Left hindlimb (tissue), 1 donor: ENCODE results near the gene MTHFD1L.

Experiments
- DNase-seq: peaks from one replicate; pipeline ENCODE4 v3.0.0-alpha.2; 2018

The MTHFD1L gene

GRCh38 chr6:150937132-150937906 is 71.8 kb downstream of the MTHFD1L start:
- DNase-seq, result peak; percentile 57

- DNase-seq, result no peak
Observed at GRCh38 chr6:150939399-150939798, 73.9 kb downstream of the MTHFD1L start.

- DNase-seq, result peak; percentile 54
Observed at GRCh38 chr6:150940941-150941340, 75.4 kb downstream of the MTHFD1L start.

GRCh38 chr6:150949526-150949925 is 84.0 kb downstream of the MTHFD1L start:
- DNase-seq, result no peak

- DNase-seq, result no peak
Observed at GRCh38 chr6:150953851-150954250, 88.3 kb downstream of the MTHFD1L start.

GRCh38 chr6:150959166-150959565 is 93.7 kb downstream of the MTHFD1L start:
- no peak for DNase-seq

- DNase-seq, result no peak
Observed at GRCh38 chr6:150962436-150962835, 96.9 kb downstream of the MTHFD1L start.

- DNase-seq, result no peak
Observed at GRCh38 chr6:150964765-150965164, 99.3 kb downstream of the MTHFD1L start.

- DNase-seq, result no peak
Observed at GRCh38 chr6:150966786-150967185, 101.3 kb downstream of the MTHFD1L start.

GRCh38 chr6:150967381-150967780 is 101.9 kb downstream of the MTHFD1L start:
- DNase-seq, result no peak

- DNase-seq, result no peak
Observed at GRCh38 chr6:150967910-150968309, 102.4 kb downstream of the MTHFD1L start.

GRCh38 chr6:150969901-150970300 is 104.4 kb downstream of the MTHFD1L start:
- no peak for DNase-seq

- DNase-seq, result no peak
Observed at GRCh38 chr6:150971219-150971618, 105.7 kb downstream of the MTHFD1L start.

GRCh38 chr6:150975136-150975535 is 109.6 kb downstream of the MTHFD1L start:
- DNase-seq, result no peak

- DNase-seq, result no peak
Observed at GRCh38 chr6:150977281-150977680, 111.8 kb downstream of the MTHFD1L start.

- no peak for DNase-seq
Observed at GRCh38 chr6:150978624-150979023, 113.1 kb downstream of the MTHFD1L start.

GRCh38 chr6:150979826-150980350 is 114.4 kb downstream of the MTHFD1L start:
- no peak for DNase-seq

GRCh38 chr6:150981095-150981494 is 115.6 kb downstream of the MTHFD1L start:
- peak; percentile 63 for DNase-seq

- no peak for DNase-seq
Observed at GRCh38 chr6:150981669-150982068, 116.2 kb downstream of the MTHFD1L start.

GRCh38 chr6:150987371-150987828 is 121.9 kb downstream of the MTHFD1L start:
- no peak for DNase-seq

GRCh38 chr6:150987855-150988464 is 122.5 kb downstream of the MTHFD1L start:
- DNase-seq, result no peak

GRCh38 chr6:150991487-150991886 is 126.0 kb downstream of the MTHFD1L start:
- DNase-seq, result no peak

GRCh38 chr6:150992262-150992661 is 126.8 kb downstream of the MTHFD1L start:
- DNase-seq, result no peak

- DNase-seq, result peak; percentile 57
Observed at GRCh38 chr6:150992703-150993102, 127.2 kb downstream of the MTHFD1L start.
